Peyer's patch (tissue), 4 donors: ENCODE measurements around the gene GPR162.

Experiments
- CTCF ChIP-seq, 6 experiments: fragments of 450-650 bp in 4 of 6; fragments of 200-600 bp in 2 of 6; sonication (generic) in 1 of 6; IDR thresholded peaks; one replicate each; pipeline ENCODE4 v1.5.1; 2017 to 2019; ENCODE audit warnings: antibody characterized with exemption in 6 of 6, mild to moderate bottlenecking in 3 of 6, moderate library complexity in 1 of 6
- POLR2A ChIP-seq, 2 donors: fragments of 450-650 bp; IDR thresholded peaks; one replicate each; pipeline ENCODE4 v1.5.1; 2017; ENCODE audit warnings: antibody characterized with exemption in 2 of 2, mild to moderate bottlenecking in 2 of 2, moderate library complexity in 2 of 2

DNA sequence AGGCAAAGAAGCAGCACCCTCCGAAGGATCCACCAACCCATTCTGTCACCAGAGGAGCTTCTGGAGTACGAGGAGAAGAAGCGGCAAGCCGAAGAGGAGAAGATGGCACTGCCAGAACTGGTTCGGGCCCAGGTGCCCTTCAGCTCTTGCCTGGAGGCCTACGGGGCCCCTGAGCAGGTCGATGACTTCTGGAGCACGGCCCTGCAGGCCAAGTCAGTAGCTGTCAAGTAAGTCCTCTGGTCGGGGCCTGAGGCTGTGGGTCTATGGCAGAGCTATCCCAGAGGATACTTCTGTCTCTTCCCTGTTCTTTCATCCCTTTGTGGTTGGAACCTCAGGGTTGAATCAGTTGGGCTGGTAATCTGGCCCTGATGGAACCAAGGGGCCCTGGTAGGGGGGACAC is 39.8 kb downstream of the GPR162 start:
- TF ChIP-seq CTCF (IDR thresholded peaks at IDR 0.05) (no peak), POLR2A (IDR thresholded peaks at IDR 0.05) (no peak)
